Regular cardiac myocyte (primary cell): ENCODE data around the gene PLEKHO1. TPM values are rescaled to one million over a fixed set of nuclear protein-coding genes. Genes with fewer than 3 reads are reported as not detected.

Experiments used
- total RNA-seq: library from RNA; depleted of rRNA; stranded (reverse); fragments of >200 nt; gene quantifications from 2 replicates; pipeline ENCODE4 v1.2.3, GENCODE V29; 2014

PLEKHO1 gene
- 24.9 and 45.4 TPM in 2 replicates for total RNA-seq

GRCh38 chr1:150149271-150150132, at the start of gene PLEKHO1:
Gene PLEKHO1, plus strand, starts transcription at chr1:150149916. Its CDS starts 342 bp downstream, at chr1:150150258.

Other genes starting within 250 kb of the PLEKHO1 start
- gene SV2A, start 232.1 kb upstream of the PLEKHO1 start, total RNA-seq = 8.7 and 10.2 TPM in 2 replicates
- gene SF3B4, start 222.1 kb upstream of the PLEKHO1 start, total RNA-seq = 3.9 and 8.2 TPM in 2 replicates
- 3.8 and 6.5 TPM in 2 replicates for gene MTMR11, start 213.0 kb upstream of the PLEKHO1 start, total RNA-seq
- 14.9 and 15.3 TPM in 2 replicates for gene OTUD7B, start 139.2 kb upstream of the PLEKHO1 start, total RNA-seq
- gene VPS45, start 82.1 kb upstream of the PLEKHO1 start, total RNA-seq = 33.2 and 42.8 TPM in 2 replicates
- gene ANP32E, start 86.2 kb downstream of the PLEKHO1 start, total RNA-seq = 30.2 and 62.3 TPM in 2 replicates
- not detected in 2 replicates for gene CA14, start 107.9 kb downstream of the PLEKHO1 start, total RNA-seq
- 88.6 and 89.9 TPM in 2 replicates for gene APH1A, start 119.1 kb downstream of the PLEKHO1 start, total RNA-seq
- 39.7 and 98.1 TPM in 2 replicates for gene C1orf54, start 122.9 kb downstream of the PLEKHO1 start, total RNA-seq
- gene CIART, start 132.6 kb downstream of the PLEKHO1 start, total RNA-seq = 4.8 and 5.9 TPM in 2 replicates
- 42.0 and 47.2 TPM in 2 replicates for gene MRPS21, start 143.9 kb downstream of the PLEKHO1 start, total RNA-seq
- gene PRPF3, start 171.6 kb downstream of the PLEKHO1 start, total RNA-seq = 37.2 and 45.6 TPM in 2 replicates
- gene RPRD2, start 214.2 kb downstream of the PLEKHO1 start, total RNA-seq = 5.0 and 6.5 TPM in 2 replicates